Fibroblast of lung (primary cell): ENCODE results near the gene CFAP58. TPM values are rescaled to one million over a fixed set of nuclear protein-coding genes. Genes with fewer than 3 reads are reported as not detected.

Experiments
- DNase-seq, 2 donors: peaks; one replicate each; pipeline versions ENCODE4 v3.0.0 to v3.0.0-alpha.2; 2010; ENCODE audit warnings: low read depth in 2 of 2
- H2AFZ ChIP-seq: 2 replicates; pipeline ENCODE4 v1.5.1; 2012; ENCODE audit warnings: low read length, control low read depth, inconsistent platforms
- H3K27ac ChIP-seq: 2 replicates; pipeline ENCODE4 v1.5.1; 2011; ENCODE audit warnings: low read length, control low read depth; ENCODE audit not compliant: insufficient read depth
- H3K27me3 ChIP-seq: 2 replicates; pipeline ENCODE4 v1.5.1; 2011; ENCODE audit warnings: mild to moderate bottlenecking, low read length; ENCODE audit not compliant: control insufficient read depth, insufficient read depth
- H3K36me3 ChIP-seq: 2 replicates; pipeline ENCODE4 v1.5.1; 2011; ENCODE audit warnings: low read length; ENCODE audit not compliant: control insufficient read depth, insufficient read depth
- H3K4me1 ChIP-seq: 2 replicates; pipeline ENCODE4 v1.5.1; 2011; ENCODE audit warnings: low read length; ENCODE audit not compliant: control insufficient read depth, insufficient read depth; ENCODE audit errors: extremely low read depth
- H3K4me2 ChIP-seq: 2 replicates; pipeline ENCODE4 v1.5.1; 2011; ENCODE audit warnings: low read length, control low read depth; ENCODE audit not compliant: insufficient read depth; ENCODE audit errors: extremely low read depth
- H3K4me3 ChIP-seq, 4 experiments: fragments of 200-600 bp in 1 of 4; sonication (generic) in 1 of 4; replicated peaks in 1 of 4; 2 replicates each; pipeline ENCODE4 v1.5.1; 2011 to 2016; ENCODE audit warnings: low read length in 4 of 4, low read depth in 3 of 4, mild to moderate bottlenecking in 3 of 4, control low read depth in 2 of 4, inconsistent platforms in 1 of 4, mixed read lengths in 1 of 4; ENCODE audit not compliant: insufficient read depth in 1 of 4; ENCODE audit errors: control extremely low read depth in 1 of 4
- H3K79me2 ChIP-seq: 2 replicates; pipeline ENCODE4 v1.5.1; 2012; ENCODE audit warnings: mild to moderate bottlenecking, low read length, inconsistent platforms; ENCODE audit not compliant: control insufficient read depth, insufficient read depth
- H3K9ac ChIP-seq: 2 replicates; pipeline ENCODE4 v1.5.1; 2011; ENCODE audit warnings: mild to moderate bottlenecking, low read length, control low read depth; ENCODE audit not compliant: insufficient read depth
- H3K9me3 ChIP-seq: 2 replicates; pipeline ENCODE4 v1.5.1; 2012; ENCODE audit warnings: low read depth, low read length; ENCODE audit not compliant: control insufficient read depth, insufficient read depth
- H4K20me1 ChIP-seq: 2 replicates; pipeline ENCODE4 v1.5.1; 2011; ENCODE audit warnings: low read length; ENCODE audit not compliant: control insufficient read depth, insufficient read depth; ENCODE audit errors: extremely low read depth
- EZH2 ChIP-seq: IDR thresholded peaks from 2 replicates; pipeline ENCODE4 v1.5.1; 2012; ENCODE audit warnings: low read length, control low read depth, mild to moderate bottlenecking; ENCODE audit errors: missing control alignments
- polyA plus RNA-seq, 2 donors: library from polyadenylated mRNA; depleted of rRNA in 1 of 2; stranded (reverse) in 1 of 2; unstranded in 1 of 2; fragments of >200 nt; gene quantifications; 2 replicates each; pipeline ENCODE4 v1.2.1, GENCODE V29; 2011 to 2012; ENCODE audit warnings: missing spikeins in 1 of 2
- total RNA-seq: library from RNA; depleted of rRNA; stranded (reverse); fragments of >200 nt; gene quantifications from 2 replicates; pipeline ENCODE4 v1.2.1, GENCODE V29; 2014
- TF ChIP-seq, protein P1 (sequence below), 2 donors: IDR thresholded peaks in 1 of 2; conservative IDR thresholded peaks in 1 of 2; 1 replicate in 1 of 2; 2 replicates in 1 of 2; pipeline ENCODE4 v1.5.1; 2011 to 2012; ENCODE audit warnings: low read length in 2 of 2, control low read depth in 1 of 2, inconsistent platforms in 1 of 2, low read depth in 1 of 2, mild to moderate bottlenecking in 1 of 2

Gene CFAP58
- total and polyA plus RNA-seq, 2 donors (not counting 1 experiment from before 2014, with no cell fraction given): 0.33 to 0.42 TPM

DNA sequence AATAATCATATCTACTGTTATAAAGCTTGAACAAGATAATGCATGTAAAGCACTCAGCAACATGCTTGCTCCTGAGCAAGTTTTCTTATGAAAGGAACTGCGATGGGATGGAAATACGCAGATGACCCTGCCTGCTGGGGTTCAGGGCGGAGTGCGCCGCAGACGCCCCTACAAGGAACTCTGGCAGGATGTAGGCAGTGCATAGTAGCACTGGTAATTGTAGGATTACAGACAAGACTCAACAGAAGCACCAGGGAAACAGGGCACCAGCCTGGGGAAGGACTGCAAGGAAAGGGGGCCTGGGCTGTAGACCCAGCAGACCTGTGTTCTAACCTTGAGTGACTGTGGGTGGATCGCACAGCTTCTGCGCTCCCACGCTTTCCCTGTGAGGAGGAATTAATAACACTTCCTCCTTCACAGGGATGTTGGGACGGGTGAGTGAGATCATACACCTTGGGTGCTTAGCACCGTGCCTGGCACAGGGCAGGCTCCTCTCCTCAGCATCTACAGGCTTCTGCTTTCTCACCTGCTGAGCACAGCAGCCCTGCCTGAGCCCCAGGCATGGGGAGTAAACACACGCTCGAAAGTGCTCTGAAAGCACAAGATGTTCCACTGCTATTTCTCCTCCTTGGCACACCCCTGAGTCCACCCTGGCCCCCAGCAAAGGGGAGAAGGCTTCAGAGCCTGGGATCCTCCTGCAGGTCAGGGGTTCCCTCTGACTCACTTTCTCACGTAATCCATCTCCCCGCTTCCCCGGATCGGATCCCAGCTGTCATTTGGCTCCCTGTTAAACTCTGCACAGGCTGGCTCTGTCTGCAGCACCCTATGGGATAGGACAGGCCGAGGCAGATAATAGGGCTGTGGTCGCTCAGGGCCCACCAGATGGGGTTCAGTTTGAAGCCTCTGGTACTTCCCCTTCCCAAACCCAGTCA, 34.6 kb upstream of the CFAP58 start:
- H3K9me3 ChIP-seq: no peaks in the 10 kb centered on the region
- no peaks in the 10 kb centered on the region for H3K27me3 ChIP-seq
- no peak overlapping the region for H2AFZ ChIP-seq
- peak overlapping the region; percentile 28 for H3K9ac ChIP-seq
- H3K27ac ChIP-seq: peak overlapping the region; percentile 69
- H3K4me1 ChIP-seq: peaks cover 43% of the 10 kb centered on the region
- TF ChIP-seq, protein P1, sequence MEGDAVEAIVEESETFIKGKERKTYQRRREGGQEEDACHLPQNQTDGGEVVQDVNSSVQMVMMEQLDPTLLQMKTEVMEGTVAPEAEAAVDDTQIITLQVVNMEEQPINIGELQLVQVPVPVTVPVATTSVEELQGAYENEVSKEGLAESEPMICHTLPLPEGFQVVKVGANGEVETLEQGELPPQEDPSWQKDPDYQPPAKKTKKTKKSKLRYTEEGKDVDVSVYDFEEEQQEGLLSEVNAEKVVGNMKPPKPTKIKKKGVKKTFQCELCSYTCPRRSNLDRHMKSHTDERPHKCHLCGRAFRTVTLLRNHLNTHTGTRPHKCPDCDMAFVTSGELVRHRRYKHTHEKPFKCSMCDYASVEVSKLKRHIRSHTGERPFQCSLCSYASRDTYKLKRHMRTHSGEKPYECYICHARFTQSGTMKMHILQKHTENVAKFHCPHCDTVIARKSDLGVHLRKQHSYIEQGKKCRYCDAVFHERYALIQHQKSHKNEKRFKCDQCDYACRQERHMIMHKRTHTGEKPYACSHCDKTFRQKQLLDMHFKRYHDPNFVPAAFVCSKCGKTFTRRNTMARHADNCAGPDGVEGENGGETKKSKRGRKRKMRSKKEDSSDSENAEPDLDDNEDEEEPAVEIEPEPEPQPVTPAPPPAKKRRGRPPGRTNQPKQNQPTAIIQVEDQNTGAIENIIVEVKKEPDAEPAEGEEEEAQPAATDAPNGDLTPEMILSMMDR (conservative IDR thresholded peaks at IDR 0.05 in 1 of 2, IDR thresholded peaks at IDR 0.05 in 1 of 2; ENCODE audit: low read depth in 1 of 2, low read length in 2 of 2): no peak
- TF ChIP-seq EZH2: no peak
- H3K36me3 ChIP-seq: peaks cover 16% of the 10 kb centered on the region
- H3K4me3 ChIP-seq: no peak overlapping the region
- peak in 1 of 2 donors; percentile 96 for DNase-seq
- peaks cover 97% of the 10 kb centered on the region for H3K79me2 ChIP-seq
- H4K20me1 ChIP-seq: no peaks in the 10 kb centered on the region
- H3K4me2 ChIP-seq: no peak overlapping the region

DNA sequence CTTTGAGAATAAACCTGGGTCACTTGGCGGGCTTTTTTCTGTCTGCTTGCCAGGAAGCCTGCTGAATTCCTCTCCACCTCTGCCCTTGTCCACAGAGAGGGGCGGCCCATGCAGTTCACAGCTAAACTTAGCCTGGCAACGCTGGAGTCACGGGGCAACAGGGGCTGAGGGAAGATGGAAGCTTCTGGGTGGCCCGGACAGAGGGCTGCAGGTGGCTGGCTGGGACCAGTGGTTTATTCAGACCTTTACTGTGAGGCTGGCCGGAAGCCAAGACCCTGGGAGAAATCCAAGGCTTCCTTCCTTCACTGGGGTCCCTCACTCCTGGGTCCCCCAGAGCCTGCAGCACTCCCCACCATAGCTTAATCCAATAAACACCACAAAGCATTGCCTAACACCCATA, 32.4 kb upstream of the CFAP58 start:
- Histone ChIP-seq H3K9me3 (no peaks in the 10 kb centered on the region), H3K36me3 (peaks cover 6% of the 10 kb centered on the region), H3K4me2 (no peak overlapping the region), H3K27ac (no peak overlapping the region), H3K4me3 (no peak overlapping the region), H2AFZ (no peak overlapping the region), H4K20me1 (no peaks in the 10 kb centered on the region), H3K9ac (no peak overlapping the region), H3K79me2 (peaks cover 97% of the 10 kb centered on the region), H3K27me3 (no peaks in the 10 kb centered on the region), H3K4me1 (peaks cover 43% of the 10 kb centered on the region)
- DNase-seq: no peak
- TF ChIP-seq, protein P1 (conservative IDR thresholded peaks at IDR 0.05 in 1 of 2, IDR thresholded peaks at IDR 0.05 in 1 of 2; ENCODE audit: low read depth in 1 of 2, low read length in 2 of 2): no peak
- TF ChIP-seq EZH2: no peak

DNA sequence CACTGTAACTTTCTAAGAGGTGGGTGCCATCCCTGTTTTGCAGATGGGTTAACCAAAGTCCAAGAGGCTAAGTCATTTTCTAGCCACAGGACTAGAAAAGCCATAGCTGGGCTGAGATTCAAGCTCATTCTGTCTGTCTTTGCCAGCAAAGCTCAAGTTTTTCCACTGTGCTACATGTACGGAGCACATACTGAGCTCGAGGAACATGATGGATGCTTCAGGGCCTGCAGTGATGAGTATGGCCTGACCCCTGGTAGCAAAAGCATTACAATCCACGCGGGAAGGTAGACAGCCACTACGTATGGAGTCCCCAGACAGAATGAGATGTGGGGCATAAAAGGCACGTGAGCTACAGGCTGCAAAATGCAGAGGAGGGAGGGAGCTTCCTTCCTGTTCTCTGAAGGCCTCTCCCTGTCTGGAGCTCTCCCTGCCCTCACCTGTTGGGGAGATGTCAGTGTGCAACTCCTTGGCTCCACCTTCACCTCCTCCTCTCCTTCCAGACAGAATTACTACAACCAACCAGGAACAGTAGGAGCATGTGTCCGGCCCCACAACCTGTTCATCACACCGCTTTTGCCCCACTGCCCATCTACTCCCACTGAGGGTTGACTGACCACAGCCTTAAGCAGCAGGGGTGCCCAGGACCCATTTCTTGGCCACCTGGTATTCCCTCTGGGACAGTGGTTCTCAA, 31.8 kb upstream of the CFAP58 start:
- Histone ChIP-seq H3K27me3 (no peaks in the 10 kb centered on the region), H4K20me1 (no peaks in the 10 kb centered on the region), H3K9me3 (no peaks in the 10 kb centered on the region), H3K36me3 (peaks cover 6% of the 10 kb centered on the region), H3K27ac (no peak overlapping the region), H2AFZ (no peak overlapping the region), H3K4me1 (peaks cover 46% of the 10 kb centered on the region), H3K9ac (no peak overlapping the region), H3K4me2 (peak overlapping the region; percentile 26), H3K4me3 (no peak overlapping the region), H3K79me2 (peaks cover 97% of the 10 kb centered on the region)
- DNase-seq: peak in 1 of 2 donors; percentile 59
- TF ChIP-seq, protein P1 (conservative IDR thresholded peaks at IDR 0.05 in 1 of 2, IDR thresholded peaks at IDR 0.05 in 1 of 2; ENCODE audit: low read depth in 1 of 2, low read length in 2 of 2): no peak
- no peak for TF ChIP-seq EZH2
